Heart right ventricle (tissue), 16 donors: Measurements from ENCODE around the gene SYCP2. TPM values are rescaled to one million over a fixed set of nuclear protein-coding genes. Genes with fewer than 3 reads are reported as not detected.

Experiments used
- ATAC-seq, 8 donors: fragments of 200-7000 bp; cut with Tn5 transposase; one replicate each; pipeline ENCODE4 v1.9.1; 2020; ENCODE audit warnings: mild to moderate bottlenecking in 8 of 8, moderate library complexity in 8 of 8, moderate number of reproducible peaks in 1 of 8
- DNase-seq, 2 donors: peaks; one replicate each; pipeline ENCODE4 v3.0.0-alpha.2; 2020
- H3K27ac ChIP-seq, 10 donors: fragments of 200-600 bp; sonication (generic) in 2 of 10; one replicate each; pipeline versions ENCODE4 v1.5.0 to v1.8.0; 2020 to 2022; ENCODE audit warnings: mild to moderate bottlenecking in 3 of 10
- H3K27me3 ChIP-seq, 7 donors: fragments of 200-600 bp; one replicate each; pipeline ENCODE4 v1.8.0; 2021 to 2022; ENCODE audit warnings: mild to moderate bottlenecking in 2 of 7
- H3K36me3 ChIP-seq, 9 donors: fragments of 200-600 bp; sonication (generic) in 1 of 9; one replicate each; pipeline versions ENCODE4 v1.5.0 to v1.8.0; 2020 to 2022; ENCODE audit warnings: mild to moderate bottlenecking in 2 of 9
- H3K4me1 ChIP-seq, 9 donors: fragments of 200-600 bp; sonication (generic) in 1 of 9; one replicate each; pipeline versions ENCODE4 v1.5.0 to v1.8.0; 2020 to 2022; ENCODE audit warnings: mild to moderate bottlenecking in 4 of 9
- H3K4me3 ChIP-seq, 10 donors: fragments of 200-600 bp; sonication (generic) in 2 of 10; one replicate each; pipeline versions ENCODE4 v1.5.0 to v1.8.0; 2020 to 2022; ENCODE audit warnings: mild to moderate bottlenecking in 7 of 10, moderate library complexity in 2 of 10
- H3K9me3 ChIP-seq, 11 donors: fragments of 200-600 bp in 10 of 11; sonication (generic) in 2 of 11; one replicate each; pipeline versions ENCODE4 v1.5.0 to v1.8.0; 2013 to 2022; ENCODE audit warnings: mild to moderate bottlenecking in 2 of 11, control low read depth in 1 of 11, moderate library complexity in 1 of 11
- CTCF ChIP-seq, 9 donors: fragments of 200-600 bp; sonication (generic) in 2 of 9; IDR thresholded peaks; one replicate each; pipeline versions ENCODE4 v1.5.0 to v1.8.0; 2021 to 2022; ENCODE audit warnings: antibody characterized with exemption in 9 of 9, mild to moderate bottlenecking in 5 of 9, moderate library complexity in 1 of 9
- WGBS, 2 donors: extraction: QIAGEN DNeasy Blood & Tissue Kit; methylation state at CpG; one replicate each; pipeline ENCODE4 v1.1.7; 2013; ENCODE audit warnings: inconsistent platforms in 1 of 2; 5-methylcytosine and 5-hydroxymethylcytosine counted together
- intact Hi-C, 10 donors: fragments of 100-400 bp; cut with DNase I; formaldehyde crosslinking; loops; one replicate each; pipeline versions ENCODE4 v1.11.1 to v1.14.2; 2022
- polyA plus RNA-seq, 2 donors: library from polyadenylated mRNA; stranded (reverse); fragments of 200-250 nt; gene quantifications; one replicate each; pipeline ENCODE4 v1.2.3, GENCODE V29; 2013
- total RNA-seq, 10 donors: library from RNA; stranded (reverse); fragmentation: NEBNext Ultra II Directional in 3 of 10; extraction: Animal tissue kit (Norgen Biotek cat#: 25700) in 3 of 10; gene quantifications; one replicate each; pipeline versions ENCODE4 v1.2.1 to v1.2.4, GENCODE V29; 2021 to 2023
- donor health status: Arrhythmogenic right ventricular cardiomyopathy.
- donor health status: ischemic (EF 13 %, LVEDD 7.1; RV severe dilation, severe dysfunction).
- donor health status: healthy with polysubstance abuse.
- donor health status: DM: no; HTN: yes; CAD: no.
- donor health status: DM: no; HTN: no; CAD: no.
- donor health status: ischemic (EF 25% LVEDD 6.9; RV normal size, moderate dysfunction).
- donor health status: ischemic (EF 25% LVEDD 5.7; RV mildly dilated, moderate dysfunction).
- donor health status: healthy.
- donor health status: DM: yes; HTN: yes; CAD: no.
- donor health status: Ischemic cardiomyopathy.
- donor health status: ischemic (EF 35%, LVEDD 5.7; RV mildly dilated, moderate dysfunction).
- donor health status: nonischemic (EF 11% LVEDD 7.7; RV severe dilation, severe dysfunction).
- donor health status: DM: yes; HTN: yes; CAD: no.
- donor health status: PGD.
- donor health status: ischemic (EF 29% LVEDD 5.4; RV normal size, mild dysfunction).
- donor health status: nonischemic (EF 23%, LVEDD 6.1; RV moderate dilation, normal function).

Gene SYCP2
- total and polyA plus RNA-seq, 12 donors: 0.45 to 7.5 (median 0.93) TPM

- no peak for TF ChIP-seq CTCF (IDR thresholded peaks at IDR 0.05)
- H3K36me3 ChIP-seq: no peaks in the 10 kb centered on the region
- peaks cover 3 to 53% (median 28%) of the 10 kb centered on the region in 9 donors for H3K4me1 ChIP-seq
- DNase-seq (no peak), ATAC-seq (peak in 1 of 8 donors; percentile 31)
- intact Hi-C loops: loop anchor here in 2 of 10 donors (10.0 kb wide), 2 partner anchors 53 to 253 kb away; no protein-coding TSS in a partner anchor
- H3K27ac ChIP-seq: peak overlapping the region in 2 of 10 donors; percentile 42 to 81
- H3K4me3 ChIP-seq: peak overlapping the region in 2 of 10 donors; percentile 14 to 37
- no peaks in the 10 kb centered on the region for H3K9me3 ChIP-seq
- peaks cover 0 to 7% (median 0%) of the 10 kb centered on the region in 7 donors for H3K27me3 ChIP-seq
- WGBS, 2 donors: 51 to 62% methylated on average over 4 of the region's 4 CpGs
Observed at GRCh38 chr20:59837623-59838394, 95.6 kb downstream of the SYCP2 start.

- intact Hi-C loops: loop anchor here in 2 of 10 donors (10.0 kb wide), 2 partner anchors 52 to 252 kb away; no protein-coding TSS in a partner anchor
- 32 to 39% methylated on average over 6 of the region's 6 CpGs for WGBS, 2 donors
- H3K27ac ChIP-seq: peak overlapping the region in 3 of 10 donors; percentile 2 to 61 (median 54)
- ATAC-seq (peak in 2 of 8 donors; percentile 32 to 43), DNase-seq (no peak)
- peak overlapping the region in 7 of 10 donors; percentile 19 to 45 (median 39) for H3K4me3 ChIP-seq
- no peak for TF ChIP-seq CTCF (IDR thresholded peaks at IDR 0.05)
- peaks cover 3 to 58% (median 34%) of the 10 kb centered on the region in 9 donors for H3K4me1 ChIP-seq
- H3K9me3 ChIP-seq: no peaks in the 10 kb centered on the region
- no peaks in the 10 kb centered on the region for H3K36me3 ChIP-seq
- peaks cover 0 to 7% (median 0%) of the 10 kb centered on the region in 7 donors for H3K27me3 ChIP-seq
Observed at GRCh38 chr20:59836767-59837166, 96.7 kb downstream of the SYCP2 start.

GRCh38 chr20:59835448-59836395 lies 97.7 kb downstream of the SYCP2 start:
- peak; percentile 54 to 81 (median 74) for ATAC-seq
- TF ChIP-seq CTCF (IDR thresholded peaks at IDR 0.05): no peak
- peak; percentile 36 to 40 for DNase-seq
- WGBS, 2 donors: 3 to 4% methylated on average over 16 of the region's 16 CpGs
- Histone ChIP-seq H3K4me3 (peak overlapping the region in 8 of 10 donors; percentile 7 to 45 (median 38)), H3K27ac (peak overlapping the region in 7 of 10 donors; percentile 31 to 67 (median 38)), H3K27me3 (peaks cover 0 to 7% (median 0%) of the 10 kb centered on the region in 7 donors), H3K4me1 (peaks cover 6 to 68% (median 44%) of the 10 kb centered on the region in 9 donors), H3K9me3 (no peaks in the 10 kb centered on the region), H3K36me3 (no peaks in the 10 kb centered on the region)
- intact Hi-C loops: loop anchor here in 2 of 10 donors (10.0 kb wide), 2 partner anchors 51 to 251 kb away; no protein-coding TSS in a partner anchor

- peak overlapping the region in 3 of 10 donors; percentile 38 to 61 (median 54) for H3K27ac ChIP-seq
- no peak overlapping the region for H3K4me3 ChIP-seq
- H3K9me3 ChIP-seq: no peaks in the 10 kb centered on the region
- H3K36me3 ChIP-seq: no peaks in the 10 kb centered on the region
- 28 to 29% methylated on average over 2 of the region's 2 CpGs for WGBS, 2 donors
- ATAC-seq: no peak
- no peak for TF ChIP-seq CTCF (IDR thresholded peaks at IDR 0.05)
- no peak for DNase-seq
- peaks cover 0 to 7% (median 0%) of the 10 kb centered on the region in 7 donors for H3K27me3 ChIP-seq
- peaks cover 6 to 68% (median 45%) of the 10 kb centered on the region in 9 donors for H3K4me1 ChIP-seq
- intact Hi-C loops: loop anchor here in 2 of 10 donors (10.0 kb wide), 2 partner anchors 50 to 250 kb away; no protein-coding TSS in a partner anchor
Observed at GRCh38 chr20:59835057-59835447, 98.4 kb downstream of the SYCP2 start.
